GM10266 (cell line): ENCODE measurements around the gene PROM1.
A peak's percentile ranks its signal among the peaks of the same experiment; 100 is the strongest.

Source experiments
- DNase-seq: peaks from one replicate; pipeline ENCODE4 v3.0.0; 2012; ENCODE audit errors: extremely low spot score
- CTCF ChIP-seq: IDR thresholded peaks from 2 replicates; pipeline ENCODE4 v1.5.1; 2012; ENCODE audit warnings: mild to moderate bottlenecking, low read depth; ENCODE audit not compliant: control insufficient read depth, insufficient read depth; ENCODE audit errors: missing control alignments

PROM1 gene

GRCh38 chr4:15956179-15956850, 127.5 kb downstream of the PROM1 start:
- DNase-seq, result peak; percentile 73

DNA sequence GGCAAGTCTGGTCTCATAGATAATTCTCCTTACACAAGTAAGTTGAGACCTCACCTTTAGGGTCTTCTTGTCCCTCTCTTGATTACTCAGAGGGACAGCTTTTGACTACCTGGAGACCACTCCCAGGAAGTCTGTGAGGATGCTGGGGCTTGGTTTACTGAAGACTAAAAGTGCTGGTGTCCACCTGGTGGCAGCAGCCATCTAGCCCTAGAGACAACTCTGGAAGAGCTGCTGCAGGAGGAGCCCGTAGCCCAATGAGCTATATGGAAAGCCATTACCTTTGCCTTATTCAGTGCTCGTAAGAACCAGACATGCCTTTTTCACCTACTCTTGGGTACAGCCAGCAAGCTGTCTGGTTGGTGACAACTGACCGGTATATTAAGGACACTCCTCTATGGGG, 128.2 kb downstream of the PROM1 start:
- no peak for DNase-seq
- TF ChIP-seq CTCF, result no peak

More at GRCh38 chr4:15956179-15956850, 127.5 kb downstream of the PROM1 start:
- TF ChIP-seq CTCF, result peak; percentile 91

DNA sequence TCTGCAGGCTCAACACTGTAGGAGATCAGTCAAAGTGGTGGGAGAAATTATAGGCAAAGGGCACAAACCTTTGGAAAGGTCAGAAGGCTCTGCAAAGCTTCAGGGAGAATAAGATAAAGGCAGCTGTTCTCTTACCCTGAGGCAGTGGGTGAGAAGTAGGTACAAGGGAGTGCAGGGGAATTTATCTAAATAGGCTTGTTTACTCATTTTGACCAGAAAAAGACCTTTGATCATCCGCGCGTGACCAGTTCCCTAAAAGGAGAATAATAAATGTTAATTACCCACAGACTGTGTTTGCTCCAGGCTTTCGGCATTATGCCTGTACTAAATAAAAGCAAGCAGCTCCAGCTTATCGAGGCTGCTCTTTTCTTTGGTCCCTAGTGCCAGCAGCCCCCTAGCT, 130.2 kb downstream of the PROM1 start:
- no peak for DNase-seq
- TF ChIP-seq CTCF, result no peak

DNA sequence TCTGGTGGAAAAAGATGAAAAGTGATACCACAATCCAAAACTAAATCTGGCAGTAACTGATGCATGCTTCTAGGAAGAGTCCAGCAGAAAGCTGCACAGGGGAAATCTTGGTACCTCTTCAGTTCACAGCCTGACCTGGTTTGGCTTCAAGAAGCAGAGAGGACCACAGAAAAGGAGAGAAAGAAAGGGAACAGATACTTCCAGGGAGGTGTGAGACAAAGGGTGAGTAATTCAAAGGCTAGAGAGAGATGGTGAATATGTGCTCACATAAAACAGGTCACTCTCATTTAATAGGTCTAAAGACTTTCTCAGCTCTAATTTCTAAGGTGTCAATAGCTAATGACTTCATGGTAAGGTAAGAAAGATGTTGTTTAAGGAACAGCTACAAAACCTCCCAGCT, 132.0 kb downstream of the PROM1 start:
- DNase-seq, result no peak
- no peak for TF ChIP-seq CTCF

DNA sequence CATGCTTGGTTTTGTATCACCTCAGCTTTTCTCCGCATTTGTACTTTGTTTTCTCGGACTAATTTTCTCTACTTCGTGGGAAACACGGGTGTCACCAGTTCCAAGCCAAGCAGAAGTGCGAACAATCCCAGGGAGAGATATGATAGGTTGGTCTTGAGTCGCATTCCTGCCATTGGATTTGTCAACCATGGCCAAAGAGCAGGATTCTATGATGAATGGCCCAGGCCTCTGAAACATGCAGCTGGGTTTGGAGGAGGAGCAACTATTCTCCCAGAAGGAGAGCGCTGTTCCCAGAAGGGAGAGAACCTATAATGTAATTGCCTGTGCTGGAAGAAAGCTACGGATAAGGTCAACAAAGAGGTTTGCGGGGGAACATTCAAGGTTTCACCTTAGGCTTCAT, 135.0 kb downstream of the PROM1 start:
- TF ChIP-seq CTCF, result no peak

DNA sequence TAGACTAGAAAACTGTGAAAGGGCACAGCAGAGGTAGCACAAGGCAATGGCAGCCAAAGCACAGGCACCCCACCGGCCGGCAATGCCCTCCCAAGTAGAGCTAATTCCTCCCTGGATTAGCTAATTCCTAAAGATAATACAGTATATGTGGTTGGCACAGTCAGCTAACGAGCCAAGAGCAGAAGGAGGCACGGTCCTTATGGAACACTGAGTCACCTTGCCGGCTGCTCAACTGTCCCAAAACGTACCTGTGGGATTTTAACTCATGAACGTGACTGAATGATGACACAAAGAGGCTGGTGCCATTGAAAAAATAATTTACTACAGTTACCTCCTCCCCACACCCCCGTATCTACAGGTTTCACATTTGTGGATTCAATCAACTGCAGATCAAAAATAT, 136.1 kb downstream of the PROM1 start:
- DNase-seq, result no peak
- no peak for TF ChIP-seq CTCF

More for the DNA sequence above, 135.0 kb downstream of the PROM1 start:
- DNase-seq, result no peak

GRCh38 chr4:15945516-15945915, 138.3 kb downstream of the PROM1 start:
- DNase-seq, result no peak
- no peak for TF ChIP-seq CTCF
